ENCODE measurements around the gene NBEAL2.

- TF ChIP-seq CTCF (IDR thresholded peaks at IDR 0.05) (no peak), ETV6 (CRISPR knock-in tag; IDR thresholded peaks at IDR 0.05) (no peak), RORB (CRISPR knock-in tag; IDR thresholded peaks at IDR 0.05) (no peak), GABPB1 (CRISPR knock-in tag; IDR thresholded peaks at IDR 0.05) (no peak), NR2C2 (CRISPR knock-in tag; IDR thresholded peaks at IDR 0.05) (no peak), CREB1 (CRISPR knock-in tag; IDR thresholded peaks at IDR 0.05) (no peak), ARID4B (CRISPR knock-in tag; IDR thresholded peaks at IDR 0.05; ENCODE audit: borderline replicate concordance) (no peak), ATF3 (CRISPR knock-in tag; conservative IDR thresholded peaks at IDR 0.05) (no peak), ZSCAN18 (CRISPR knock-in tag; IDR thresholded peaks at IDR 0.05) (no peak), MYBL2 (CRISPR knock-in tag; IDR thresholded peaks at IDR 0.05) (no peak), CREM (CRISPR knock-in tag; IDR thresholded peaks at IDR 0.05) (no peak), ZNF396 (CRISPR knock-in tag; IDR thresholded peaks at IDR 0.05; ENCODE audit: borderline replicate concordance) (no peak), ZBTB21 (CRISPR knock-in tag; IDR thresholded peaks at IDR 0.05; ENCODE audit: borderline replicate concordance) (no peak)
- TF ChIP-seq, protein P1, sequence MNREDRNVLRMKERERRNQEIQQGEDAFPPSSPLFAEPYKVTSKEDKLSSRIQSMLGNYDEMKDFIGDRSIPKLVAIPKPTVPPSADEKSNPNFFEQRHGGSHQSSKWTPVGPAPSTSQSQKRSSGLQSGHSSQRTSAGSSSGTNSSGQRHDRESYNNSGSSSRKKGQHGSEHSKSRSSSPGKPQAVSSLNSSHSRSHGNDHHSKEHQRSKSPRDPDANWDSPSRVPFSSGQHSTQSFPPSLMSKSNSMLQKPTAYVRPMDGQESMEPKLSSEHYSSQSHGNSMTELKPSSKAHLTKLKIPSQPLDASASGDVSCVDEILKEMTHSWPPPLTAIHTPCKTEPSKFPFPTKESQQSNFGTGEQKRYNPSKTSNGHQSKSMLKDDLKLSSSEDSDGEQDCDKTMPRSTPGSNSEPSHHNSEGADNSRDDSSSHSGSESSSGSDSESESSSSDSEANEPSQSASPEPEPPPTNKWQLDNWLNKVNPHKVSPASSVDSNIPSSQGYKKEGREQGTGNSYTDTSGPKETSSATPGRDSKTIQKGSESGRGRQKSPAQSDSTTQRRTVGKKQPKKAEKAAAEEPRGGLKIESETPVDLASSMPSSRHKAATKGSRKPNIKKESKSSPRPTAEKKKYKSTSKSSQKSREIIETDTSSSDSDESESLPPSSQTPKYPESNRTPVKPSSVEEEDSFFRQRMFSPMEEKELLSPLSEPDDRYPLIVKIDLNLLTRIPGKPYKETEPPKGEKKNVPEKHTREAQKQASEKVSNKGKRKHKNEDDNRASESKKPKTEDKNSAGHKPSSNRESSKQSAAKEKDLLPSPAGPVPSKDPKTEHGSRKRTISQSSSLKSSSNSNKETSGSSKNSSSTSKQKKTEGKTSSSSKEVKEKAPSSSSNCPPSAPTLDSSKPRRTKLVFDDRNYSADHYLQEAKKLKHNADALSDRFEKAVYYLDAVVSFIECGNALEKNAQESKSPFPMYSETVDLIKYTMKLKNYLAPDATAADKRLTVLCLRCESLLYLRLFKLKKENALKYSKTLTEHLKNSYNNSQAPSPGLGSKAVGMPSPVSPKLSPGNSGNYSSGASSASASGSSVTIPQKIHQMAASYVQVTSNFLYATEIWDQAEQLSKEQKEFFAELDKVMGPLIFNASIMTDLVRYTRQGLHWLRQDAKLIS (CRISPR knock-in tag; IDR thresholded peaks at IDR 0.05; ENCODE audit: borderline replicate concordance): no peak
Measured at GRCh38 chr3:47028667-47029066, 49.2 kb downstream of the NBEAL2 start.

All from WTC11 (cell line).